HG03432 (cell line): ENCODE measurements around the gene EARS2.
"Not testable (repeated sequence)": the region's sequence is repeated elsewhere in the genome, so short reads cannot be mapped to it uniquely, and the experiment has no call there.

Source experiments
- ATAC-seq: cut with Tn5 transposase; IDR thresholded peaks from one replicate; pipeline ENCODE4 v1.9.1; 2021; ENCODE audit warnings: mild to moderate bottlenecking, moderate library complexity; ENCODE audit not compliant: unreplicated experiment

EARS2 gene

DNA sequence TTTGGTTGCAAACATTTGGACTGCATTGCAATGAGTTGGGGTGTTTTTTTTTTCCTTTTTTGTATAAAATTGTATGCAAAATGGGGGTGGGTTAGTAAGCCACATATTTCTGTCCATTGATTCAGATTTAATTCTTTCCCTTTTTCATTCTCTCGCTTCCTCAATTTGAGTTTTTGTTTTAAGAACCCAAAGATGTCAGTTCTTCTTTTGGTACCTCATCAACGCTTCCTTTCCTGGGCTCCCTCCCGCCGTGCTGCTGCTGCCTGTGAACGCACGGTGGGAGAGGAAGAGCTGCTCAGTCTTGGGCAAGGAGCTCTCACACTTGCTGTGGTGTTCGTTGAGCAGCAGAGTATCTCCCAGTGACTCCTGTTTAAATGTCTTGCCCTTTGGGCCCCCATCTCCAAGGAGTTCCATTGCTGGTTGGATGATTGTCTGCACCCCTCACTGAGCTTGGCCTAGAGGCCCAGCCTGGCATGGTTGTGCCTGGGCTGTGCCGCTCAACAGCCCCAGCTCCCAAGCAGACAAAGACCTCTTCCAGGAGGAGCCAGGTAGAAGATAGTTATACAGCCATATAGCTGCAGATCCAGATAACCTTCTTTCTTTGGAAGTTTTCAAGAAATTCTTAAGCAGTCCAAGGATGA is 14.0 kb upstream of the EARS2 start:
- ATAC-seq: no peak

DNA sequence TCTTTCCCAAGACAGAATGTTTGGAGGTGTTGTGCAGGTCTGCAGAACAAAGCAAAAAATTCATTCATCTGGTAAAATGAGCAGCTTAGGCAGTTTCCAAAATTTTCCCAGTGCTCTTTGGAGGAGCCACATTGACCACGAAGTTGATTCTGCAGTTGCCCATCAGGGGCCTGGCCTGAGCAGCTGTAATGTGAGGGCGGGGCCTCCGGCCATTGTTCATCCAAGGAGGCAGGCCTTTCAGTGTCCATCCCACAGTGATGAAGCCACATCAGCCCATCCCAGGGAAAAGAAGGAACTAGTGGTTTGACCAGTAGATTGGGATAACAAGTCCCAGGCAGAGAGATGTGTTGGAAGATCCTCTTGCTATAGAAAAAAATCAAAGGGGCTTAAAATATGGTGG is 10.5 kb upstream of the EARS2 start:
- no peak for ATAC-seq

DNA sequence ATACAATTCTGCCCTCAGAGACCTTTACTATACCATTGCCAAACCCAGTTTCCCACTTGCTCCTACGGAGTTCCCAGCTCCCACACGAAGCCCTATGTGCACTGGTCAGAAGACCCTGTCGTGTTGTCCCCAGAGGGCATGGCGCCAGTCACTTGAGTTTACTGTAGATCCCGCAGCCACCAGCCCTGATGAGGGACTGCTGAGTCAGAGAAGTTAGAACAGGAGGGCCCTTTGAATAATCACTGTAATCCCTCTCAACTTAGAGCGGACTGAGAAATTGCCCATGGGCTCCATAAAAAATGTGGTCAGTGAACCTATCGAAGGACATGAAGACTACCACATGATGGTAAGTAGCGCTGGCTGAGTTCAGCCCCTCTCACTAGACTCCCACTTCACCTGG is 9.6 kb upstream of the EARS2 start:
- no peak for ATAC-seq

DNA sequence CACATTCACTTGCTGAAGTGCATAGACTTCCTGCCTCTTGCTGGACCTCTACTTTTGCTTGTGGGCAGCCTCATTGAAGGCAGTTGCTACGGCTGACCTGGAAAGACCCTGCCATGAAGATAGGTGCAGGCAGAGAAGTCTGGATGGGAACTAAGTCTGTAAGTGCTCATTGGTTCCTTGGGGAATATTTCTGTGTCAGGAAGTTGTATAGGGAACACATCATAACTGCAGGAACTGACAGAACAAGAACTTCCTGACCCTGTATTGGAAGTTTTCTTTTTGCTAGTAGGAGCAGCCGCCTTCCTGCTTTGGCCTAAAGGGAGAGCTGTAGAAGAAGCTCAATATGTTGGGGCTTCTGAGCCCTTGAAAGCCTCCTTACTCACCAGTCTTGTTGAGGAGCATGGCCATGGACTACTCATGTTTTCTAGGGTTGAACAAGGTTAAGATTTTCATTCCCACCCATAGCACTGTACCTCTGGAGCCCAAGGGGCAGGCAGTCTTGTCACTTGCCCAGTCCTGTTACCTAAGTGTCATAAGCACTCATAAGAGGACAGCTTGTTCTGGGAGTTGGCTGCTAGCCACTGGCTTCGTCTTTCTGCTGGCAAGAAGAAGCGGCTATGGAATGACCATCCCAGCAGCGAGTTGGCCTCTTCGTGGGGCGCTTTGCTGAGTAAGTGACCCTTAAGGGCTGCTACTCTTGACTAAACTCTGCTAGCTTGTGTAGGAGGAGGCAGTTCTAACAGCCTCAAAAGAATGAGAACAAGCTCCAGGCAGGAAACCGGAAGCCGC is 7.6 kb upstream of the EARS2 start:
- ATAC-seq: no peak

DNA sequence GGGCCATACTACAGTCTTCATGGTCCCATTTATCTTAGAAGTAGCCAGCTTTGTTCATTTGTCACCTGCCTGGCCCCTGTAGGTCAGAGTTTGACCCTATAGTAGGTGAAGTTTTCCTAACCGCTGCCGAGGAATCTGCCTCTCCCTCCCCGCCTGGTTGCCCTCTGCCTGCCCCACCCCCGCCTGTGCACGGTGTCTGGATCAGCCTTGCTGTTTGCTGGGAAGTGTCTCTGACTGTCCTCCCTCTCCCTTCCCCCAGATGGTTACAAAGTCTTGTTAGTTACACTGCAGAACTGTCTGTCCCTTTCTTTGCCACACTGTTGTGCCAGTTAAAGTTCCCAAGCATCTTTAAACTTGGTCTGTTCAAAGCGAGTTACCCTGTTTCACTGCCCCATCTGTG is 6.0 kb upstream of the EARS2 start:
- no peak for ATAC-seq

DNA sequence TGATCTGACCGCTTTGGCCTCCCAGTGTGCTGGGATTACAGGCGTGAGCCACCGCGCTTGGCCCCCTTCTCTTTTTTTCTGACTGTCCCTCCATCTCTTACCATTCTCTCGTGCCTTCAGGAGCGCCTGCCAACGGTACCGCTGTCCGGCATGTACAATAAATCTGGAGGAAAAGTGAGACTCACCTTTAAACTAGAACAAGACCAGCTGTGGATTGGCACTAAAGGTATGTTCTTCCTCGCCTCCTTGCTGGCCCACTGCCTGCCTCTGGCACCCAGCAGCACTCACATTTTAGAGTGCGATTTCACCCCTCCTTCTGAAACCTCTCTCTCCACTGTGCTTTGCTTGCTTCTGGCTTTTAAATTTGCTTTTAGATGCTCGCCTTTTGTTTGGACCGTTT is 5.4 kb upstream of the EARS2 start:
- no peak for ATAC-seq

DNA sequence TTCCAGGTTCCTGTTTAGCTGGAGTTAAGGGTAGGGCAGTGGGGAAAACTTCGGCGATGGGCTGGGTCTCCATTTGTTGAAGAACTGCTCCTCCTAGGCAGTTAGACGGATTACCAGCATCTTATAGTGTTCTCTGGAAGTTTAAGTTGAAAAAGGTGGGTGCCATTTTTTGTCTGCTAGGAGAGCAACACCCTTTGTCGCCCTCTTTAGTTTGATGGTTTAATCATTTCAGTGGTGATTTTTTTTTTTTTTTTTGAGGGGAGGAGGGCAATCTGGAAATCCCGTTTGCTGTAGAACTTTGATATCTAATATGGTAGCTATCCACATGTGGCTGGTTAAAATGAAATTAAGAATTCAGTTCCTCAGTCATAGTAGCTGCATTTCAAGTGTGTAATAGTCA is 4.4 kb upstream of the EARS2 start:
- ATAC-seq: no peak

DNA sequence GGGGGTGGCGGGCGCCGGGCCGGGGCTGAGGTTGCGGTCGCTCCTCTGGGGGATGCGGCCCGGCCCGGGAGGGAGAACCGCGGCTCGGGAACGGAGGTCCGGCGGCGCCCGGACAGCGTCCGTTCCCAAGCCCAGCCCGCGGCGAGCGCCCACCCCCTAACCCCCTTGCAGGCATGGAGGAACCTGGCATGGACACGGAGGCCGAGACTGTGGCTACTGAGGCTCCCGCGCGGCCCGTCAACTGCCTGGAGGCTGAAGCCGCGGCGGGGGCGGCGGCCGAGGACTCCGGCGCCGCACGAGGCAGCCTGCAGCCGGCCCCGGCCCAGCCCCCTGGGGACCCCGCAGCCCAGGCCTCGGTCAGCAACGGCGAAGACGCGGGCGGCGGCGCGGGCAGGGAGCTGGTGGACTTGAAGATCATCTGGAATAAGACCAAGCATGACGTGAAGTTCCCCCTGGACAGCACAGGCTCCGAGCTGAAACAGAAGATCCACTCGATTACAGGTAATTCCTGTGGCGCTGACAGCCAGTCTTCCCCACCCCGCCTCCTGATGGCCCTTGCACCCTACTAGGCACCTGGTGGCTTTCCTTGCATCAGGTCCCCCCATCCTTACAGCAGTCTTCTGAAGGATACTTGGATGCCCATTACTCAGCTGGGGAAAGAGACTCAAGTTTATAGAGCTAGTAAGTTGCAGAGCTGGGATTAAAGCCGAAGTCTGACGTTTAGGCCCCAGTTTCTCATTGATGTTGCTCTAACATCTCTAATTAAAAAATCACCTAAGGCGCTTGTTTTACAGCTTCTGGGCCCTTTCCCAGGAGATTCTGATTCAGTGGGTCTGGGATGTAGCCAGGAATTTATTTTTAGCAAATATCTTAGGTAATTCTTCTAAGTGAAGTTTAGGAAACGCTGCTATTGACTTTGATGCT is 891 bp upstream of the EARS2 start:
- peak; percentile 11 for ATAC-seq

DNA sequence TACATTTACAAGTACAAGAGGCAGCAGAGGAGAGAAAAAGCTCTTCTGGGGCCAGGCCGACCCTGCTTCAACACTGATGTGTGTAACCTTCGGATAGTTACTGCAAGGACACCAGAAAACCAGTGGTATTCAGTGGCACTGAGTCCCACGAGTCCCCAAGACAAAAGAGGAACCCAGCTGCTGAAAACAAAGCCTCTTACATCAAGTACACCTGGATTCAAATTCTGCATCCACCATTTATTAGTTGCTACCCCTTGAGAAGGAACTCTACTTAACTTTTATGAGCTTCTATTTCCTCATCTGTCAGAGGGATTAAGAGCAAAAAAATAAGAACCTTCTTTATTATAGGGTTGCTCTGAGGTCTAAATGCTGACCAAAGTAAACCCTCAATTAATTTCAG is 2.6 kb downstream of the EARS2 start:
- no peak for ATAC-seq

DNA sequence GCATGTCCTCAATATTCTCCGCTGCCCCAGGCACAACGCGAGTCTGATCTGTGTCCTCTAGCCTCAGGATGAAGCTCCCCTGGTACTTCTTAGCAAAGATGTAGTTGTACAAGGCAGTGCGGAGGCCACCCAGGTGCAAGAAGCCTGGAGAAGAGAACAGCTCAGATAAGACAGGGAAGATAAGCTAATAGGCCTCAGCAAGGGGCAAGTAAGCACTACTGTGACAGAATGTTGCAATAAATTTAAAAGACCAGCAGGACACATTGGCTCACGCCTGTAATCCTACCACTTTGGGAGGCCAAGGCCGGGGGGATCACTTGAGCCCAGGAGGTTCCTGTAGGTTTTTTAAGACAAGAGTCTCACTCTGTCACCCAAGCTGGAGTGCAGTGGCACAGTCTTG is 5.0 kb downstream of the EARS2 start:
- no peak for ATAC-seq

DNA sequence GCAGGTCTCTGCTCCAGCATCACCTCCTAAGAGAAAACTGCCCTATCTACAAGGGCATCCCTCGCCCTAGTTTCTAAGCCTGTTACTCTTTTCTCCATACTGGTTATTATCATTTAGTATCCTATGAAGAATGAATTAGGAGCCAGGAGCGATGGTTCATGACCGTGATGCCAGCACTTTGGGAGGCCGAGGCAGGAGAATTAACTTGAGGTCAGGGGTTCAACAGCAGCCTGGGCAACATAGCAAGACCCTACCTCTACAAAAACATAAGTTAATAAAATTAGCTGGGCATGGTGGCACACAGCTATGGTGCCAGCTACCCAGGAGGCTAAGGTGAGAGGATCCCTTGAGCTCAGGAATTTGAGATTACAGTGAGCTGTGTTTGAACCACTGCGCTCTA is 7.2 kb downstream of the EARS2 start:
- ATAC-seq: no peak

DNA sequence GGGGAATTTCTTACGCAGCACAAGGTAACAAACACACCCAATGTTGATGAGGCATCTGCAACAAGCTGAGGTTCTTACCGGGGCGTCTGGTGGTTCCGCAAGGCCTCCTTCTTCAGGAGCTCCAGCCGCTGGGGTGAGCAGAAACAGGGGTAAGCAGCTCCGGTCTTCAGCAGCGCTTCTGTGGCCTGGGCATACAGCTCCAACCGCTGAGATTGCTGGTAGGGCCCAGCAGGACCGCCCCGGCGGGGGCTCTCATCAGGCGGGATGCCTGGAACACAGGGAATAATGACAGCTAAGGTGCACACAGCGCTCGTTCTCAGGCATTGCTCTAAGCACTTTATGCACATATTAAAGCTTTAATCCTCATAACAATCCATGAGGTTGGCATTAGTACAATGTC is 12.7 kb downstream of the EARS2 start:
- no peak for ATAC-seq

DNA sequence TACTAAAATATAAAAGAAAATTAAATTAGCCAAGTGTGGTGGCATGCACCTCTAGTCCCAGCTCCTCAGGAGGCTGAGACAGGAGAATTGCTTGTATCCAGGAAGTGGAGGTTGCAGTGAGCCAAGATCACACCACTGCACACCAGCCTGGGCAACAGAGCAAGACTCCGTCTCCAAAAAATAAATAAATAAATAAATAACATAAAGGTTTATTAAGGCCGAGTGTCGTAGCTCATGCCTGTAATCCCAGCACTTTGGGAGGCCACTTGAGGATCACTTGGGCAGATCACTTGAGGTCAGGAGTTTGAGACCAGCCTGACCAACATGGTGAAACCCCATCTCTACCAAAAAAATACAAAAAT is 16.4 kb downstream of the EARS2 start:
- not testable (repeated sequence) for ATAC-seq

DNA sequence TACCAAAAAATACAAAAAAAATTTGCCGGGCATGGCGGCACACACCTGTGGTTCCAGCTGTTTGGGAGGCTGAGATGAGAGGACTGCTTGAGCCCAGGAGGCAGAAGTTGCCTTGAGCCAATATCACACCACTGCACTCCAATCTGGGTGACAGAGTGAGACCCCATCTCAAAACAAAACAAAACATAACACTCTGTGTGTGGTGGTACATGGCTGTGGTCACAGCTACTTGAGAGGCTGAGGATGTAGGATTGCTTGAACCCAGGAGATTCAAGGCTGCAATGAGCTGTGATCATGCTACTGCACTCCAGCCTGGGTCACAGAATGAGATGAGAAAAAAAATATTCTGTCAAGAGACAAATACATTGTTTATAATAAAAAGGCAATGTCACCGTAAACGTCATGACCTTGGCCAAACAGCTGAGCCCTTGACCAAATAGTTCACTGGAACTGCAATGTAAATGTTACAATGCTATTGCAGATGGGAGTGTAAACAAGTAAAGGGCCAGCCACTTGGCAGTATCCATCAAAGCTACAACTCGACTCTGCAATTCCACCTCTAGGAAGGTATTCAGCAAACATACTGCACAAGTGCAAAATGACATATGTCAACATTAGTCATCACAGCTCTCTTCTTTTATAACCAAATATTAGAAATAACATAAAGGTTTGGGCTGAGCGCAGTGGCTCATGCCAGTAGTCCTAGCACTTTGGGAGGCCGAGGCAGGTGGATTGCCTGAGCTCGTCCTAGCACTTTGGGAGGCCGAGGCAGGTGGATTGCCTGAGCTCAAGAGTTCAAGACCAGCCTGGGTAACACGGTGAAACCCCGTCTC is 16.9 kb downstream of the EARS2 start:
- ATAC-seq: no peak

DNA sequence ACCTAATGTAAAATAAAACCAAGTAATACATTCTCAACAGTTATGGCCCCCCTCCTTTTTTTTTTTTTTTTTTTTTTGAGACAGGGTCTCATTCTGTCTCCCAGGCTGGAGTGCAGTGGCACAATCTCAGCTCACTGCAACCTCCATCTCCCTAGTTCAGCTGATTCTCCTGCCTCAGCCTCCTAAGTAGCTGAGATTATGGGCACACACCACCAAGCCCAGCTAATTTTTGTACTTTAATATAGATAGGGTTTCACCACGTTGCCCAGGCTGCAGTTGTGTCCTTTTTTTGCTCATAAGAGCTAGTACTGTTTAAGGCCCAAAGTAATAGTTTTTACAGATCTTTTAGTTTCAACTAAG is 18.3 kb downstream of the EARS2 start:
- no peak for ATAC-seq

DNA sequence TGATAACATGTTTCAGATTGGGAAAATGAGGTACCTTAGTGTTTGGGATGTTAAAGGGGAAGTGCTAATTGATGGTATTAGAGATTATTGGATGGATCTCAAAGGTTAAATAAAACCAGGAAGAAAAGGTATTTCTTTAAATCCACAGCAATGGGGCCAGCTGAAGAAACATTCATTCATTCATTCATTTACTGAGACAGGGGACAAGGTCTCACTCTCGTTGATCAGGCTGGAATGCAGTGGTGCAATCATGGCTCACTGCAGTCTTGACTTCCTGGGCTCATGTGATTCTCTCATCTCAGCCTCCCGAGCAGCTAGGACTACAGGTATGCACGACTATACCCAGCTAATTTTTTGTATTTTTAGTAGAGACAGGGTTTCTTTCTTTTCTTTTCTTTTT is 19.8 kb downstream of the EARS2 start:
- ATAC-seq: no peak

DNA sequence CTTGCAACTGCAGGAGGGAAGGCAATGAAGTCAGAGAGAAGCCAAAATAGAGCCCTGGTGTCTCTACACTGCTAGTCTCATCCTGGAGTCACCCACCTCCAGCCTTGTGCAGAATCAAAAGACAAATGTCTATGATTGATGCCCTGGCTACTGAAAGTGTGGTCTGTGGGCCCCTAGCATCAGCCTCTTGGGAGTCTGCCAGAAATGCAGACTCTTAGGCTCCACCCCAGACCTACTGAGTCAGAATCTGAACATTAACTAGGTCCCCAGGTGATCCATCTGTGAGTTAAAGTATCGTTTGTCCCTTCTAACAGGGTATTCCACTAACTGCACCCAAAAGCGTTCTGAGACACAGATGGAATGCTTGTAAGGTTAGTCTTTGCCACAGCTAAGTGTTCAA is 21.2 kb downstream of the EARS2 start:
- ATAC-seq: no peak

DNA sequence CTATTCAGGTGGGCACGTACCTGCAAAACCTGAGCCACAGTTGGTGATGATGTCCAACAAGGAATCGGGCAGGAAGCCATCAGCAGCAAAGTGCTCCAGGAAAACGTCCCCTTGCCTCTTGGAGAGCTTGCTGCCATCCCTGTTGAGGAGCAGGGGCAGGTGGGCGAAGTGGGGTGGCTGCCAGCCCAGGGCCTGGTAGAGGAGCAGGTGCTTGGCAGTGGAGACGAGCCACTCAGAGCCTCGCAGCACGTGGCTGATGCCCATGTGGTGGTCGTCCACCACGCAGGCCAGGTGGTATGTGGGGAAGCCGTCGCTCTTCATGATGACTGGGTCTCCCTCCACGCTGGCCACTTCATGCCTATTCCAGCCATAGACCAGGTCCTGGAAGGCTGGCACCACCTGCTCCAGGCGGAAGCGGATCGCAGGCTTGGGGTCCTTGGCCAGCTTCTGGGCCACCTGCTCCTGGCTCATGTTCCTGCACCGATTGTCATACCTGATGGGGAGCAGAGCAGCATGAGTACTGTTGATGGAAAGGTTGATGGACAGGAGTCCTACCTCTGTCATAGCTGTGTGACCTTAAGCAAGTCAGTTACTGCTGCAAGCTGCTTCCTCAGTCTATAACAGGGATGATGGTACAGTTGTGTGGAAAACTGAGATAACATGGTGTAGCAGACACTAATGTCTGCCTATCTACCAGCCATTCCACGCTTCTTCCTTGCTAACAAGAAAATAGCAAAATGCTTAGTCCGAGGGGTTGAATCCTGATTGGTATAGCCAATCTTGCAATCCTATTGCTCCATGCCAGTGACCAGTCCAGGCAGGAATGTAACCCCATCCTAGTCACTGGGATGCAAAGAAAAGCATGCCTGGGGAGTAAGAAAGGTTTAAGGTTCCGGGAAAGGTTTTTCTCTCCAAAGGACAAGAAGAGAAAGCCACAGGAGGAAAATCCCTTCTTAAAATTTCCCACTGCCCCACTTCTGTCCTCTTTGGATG is 22.0 kb downstream of the EARS2 start:
- no peak for ATAC-seq

DNA sequence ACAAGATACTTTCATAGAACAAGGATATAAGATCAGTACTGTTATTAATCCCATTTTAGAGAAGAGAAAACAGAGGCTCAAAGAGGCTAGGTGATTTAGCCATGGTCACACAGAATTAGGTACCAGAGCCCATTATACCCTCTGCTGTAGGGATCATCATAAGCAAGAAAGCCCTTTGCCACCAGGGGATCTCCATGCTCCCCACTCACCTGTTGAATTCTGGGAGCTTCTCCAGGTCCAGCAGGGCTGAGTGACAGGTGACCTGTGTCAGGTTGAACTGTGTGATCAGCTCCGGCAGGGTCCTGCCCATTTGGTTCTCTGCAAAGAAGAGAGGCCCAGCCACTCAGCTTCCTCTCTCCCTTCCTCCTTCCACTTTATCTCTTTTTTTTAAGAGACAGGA is 24.7 kb downstream of the EARS2 start:
- no peak for ATAC-seq

DNA sequence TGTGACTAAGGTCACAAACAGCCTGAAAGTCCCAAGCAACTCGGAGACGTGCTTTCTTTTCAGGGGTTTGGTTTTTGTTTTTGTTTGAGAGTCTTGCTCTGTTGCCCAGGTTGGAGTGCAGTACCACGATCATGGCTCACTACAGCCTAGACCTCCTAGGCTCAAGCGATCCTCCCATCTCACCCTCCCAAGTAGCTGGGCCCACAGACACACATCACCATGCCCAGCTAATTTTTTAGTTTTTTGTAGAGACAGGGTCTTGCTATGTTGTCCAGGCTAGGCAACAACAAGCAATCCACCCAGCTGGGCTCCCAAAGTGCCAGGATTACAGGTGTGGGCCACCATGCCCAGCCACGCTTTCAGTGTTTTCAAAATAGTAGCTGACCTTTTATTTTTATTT is 27.1 kb downstream of the EARS2 start:
- ATAC-seq: no peak
